ENCODE measurements around the gene ANKRD52.

- TF ChIP-seq CTCF (IDR thresholded peaks at IDR 0.05) (no peak), ZFX (IDR thresholded peaks at IDR 0.05; ENCODE audit: borderline replicate concordance) (no peak)
These were observed 33.2 kb downstream of the ANKRD52 start for GRCh38 chr12:56224954-56225353.

Data from 22Rv1 (cell line).